Measurements from ENCODE around the gene LRMDA.

LRMDA gene

GRCh38 chr10:75538144-75538543 is 106.7 kb downstream of the LRMDA start:
- TF ChIP-seq CTCF (IDR thresholded peaks at IDR 0.05; ENCODE audit: insufficient read depth, low read depth, low read length, missing control alignments): no peak
- DNase-seq (ENCODE audit: low read depth): peak; percentile 24
- H3K4me3 ChIP-seq (ENCODE audit: low read depth, low read length): no peak overlapping the region

GRCh38 chr10:75538765-75539164 is 107.3 kb downstream of the LRMDA start:
- no peak overlapping the region for H3K4me3 ChIP-seq (ENCODE audit: low read depth, low read length)

GRCh38 chr10:75540357-75540966 is 109.0 kb downstream of the LRMDA start:
- no peak overlapping the region for H3K4me3 ChIP-seq (ENCODE audit: low read depth, low read length)
- TF ChIP-seq CTCF (IDR thresholded peaks at IDR 0.05; ENCODE audit: insufficient read depth, low read depth, low read length, missing control alignments): peak; percentile 6
- peak; percentile 50 for DNase-seq (ENCODE audit: low read depth)

More at GRCh38 chr10:75538765-75539164, 107.3 kb downstream of the LRMDA start:
- TF ChIP-seq CTCF (IDR thresholded peaks at IDR 0.05; ENCODE audit: insufficient read depth, low read depth, low read length, missing control alignments): no peak
- DNase-seq (ENCODE audit: low read depth): no peak

- no peak for TF ChIP-seq CTCF (IDR thresholded peaks at IDR 0.05; ENCODE audit: insufficient read depth, low read depth, low read length, missing control alignments)
- no peak overlapping the region for H3K4me3 ChIP-seq (ENCODE audit: low read depth, low read length)
- no peak for DNase-seq (ENCODE audit: low read depth)
Measured at GRCh38 chr10:75540981-75541380, 109.6 kb downstream of the LRMDA start.

GRCh38 chr10:75541411-75541810 is 110.0 kb downstream of the LRMDA start:
- no peak for TF ChIP-seq CTCF (IDR thresholded peaks at IDR 0.05; ENCODE audit: insufficient read depth, low read depth, low read length, missing control alignments)
- H3K4me3 ChIP-seq (ENCODE audit: low read depth, low read length): no peak overlapping the region
- no peak for DNase-seq (ENCODE audit: low read depth)

GRCh38 chr10:75542084-75542483 is 110.7 kb downstream of the LRMDA start:
- no peak for TF ChIP-seq CTCF (IDR thresholded peaks at IDR 0.05; ENCODE audit: insufficient read depth, low read depth, low read length, missing control alignments)
- no peak overlapping the region for H3K4me3 ChIP-seq (ENCODE audit: low read depth, low read length)
- peak; percentile 24 for DNase-seq (ENCODE audit: low read depth)

GRCh38 chr10:75542906-75543305 is 111.5 kb downstream of the LRMDA start:
- no peak overlapping the region for H3K4me3 ChIP-seq (ENCODE audit: low read depth, low read length)
- no peak for TF ChIP-seq CTCF (IDR thresholded peaks at IDR 0.05; ENCODE audit: insufficient read depth, low read depth, low read length, missing control alignments)
- DNase-seq (ENCODE audit: low read depth): no peak
